ENCODE measurements around the gene CST9L. TPM values are rescaled to one million over a fixed set of nuclear protein-coding genes. Genes with fewer than 3 reads are reported as not detected.

The CST9L gene
- total and polyA plus RNA-seq, 10 of the 15 experiments (the other 5 are each of a cell fraction or from before 2014, with no cell fraction given) = not detected

DNA sequence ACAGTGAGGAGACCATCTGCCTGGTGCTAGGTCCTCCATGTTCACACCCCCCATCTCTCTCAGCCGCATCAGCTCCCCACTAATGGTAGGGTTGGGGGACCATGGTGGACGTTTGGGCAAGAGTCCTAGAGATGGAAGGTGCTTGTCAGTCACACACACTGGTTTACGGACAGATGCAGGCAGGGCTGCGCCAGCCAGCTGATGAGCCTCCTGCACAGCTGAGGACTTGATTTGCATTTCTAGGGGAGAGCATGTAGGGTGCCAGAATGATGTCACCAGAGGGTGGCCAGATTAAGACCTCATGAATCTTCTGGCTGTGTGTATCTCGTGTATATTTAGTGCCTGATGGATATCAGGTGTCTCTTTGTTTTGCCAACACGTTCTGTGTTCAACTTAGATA lies 48.7 kb downstream of the CST9L start:
- CTCF ChIA-PET = no interaction called here
- Histone ChIP-seq H3K9me3 (replicated peaks; ENCODE audit: control insufficient read depth, insufficient read depth, low read length) (peaks cover 1% of the 10 kb centered on the region; the same call in 2 of the 3 replicates), H3K27ac (ENCODE audit: control insufficient read depth, insufficient read depth) (no peak overlapping the region), H3K36me3 (ENCODE audit: control insufficient read depth in 2 of 2, insufficient read depth in 2 of 2, low read length in 1 of 2) (no peaks in the 10 kb centered on the region), H3K79me2 (ENCODE audit: control insufficient read depth, insufficient read depth, low read length) (no peaks in the 10 kb centered on the region), H3K4me2 (ENCODE audit: control insufficient read depth, insufficient read depth) (no peak overlapping the region), H4K20me1 (ENCODE audit: control insufficient read depth, insufficient read depth) (no peaks in the 10 kb centered on the region), H3K27me3 (replicated peaks in 1 of 2; ENCODE audit: control insufficient read depth in 2 of 2, insufficient read depth in 2 of 2, low read length in 1 of 2) (no peaks in the 10 kb centered on the region; a peak in 2 of 4 replicates), H2AFZ (ENCODE audit: control insufficient read depth, low read depth, low read length) (no peak overlapping the region), H3K9ac (ENCODE audit: control insufficient read depth, insufficient read depth, low read length) (no peak overlapping the region), H3K4me1 (ENCODE audit: control insufficient read depth, insufficient read depth, low read length) (no peaks in the 10 kb centered on the region), H3K4me3 (no peak overlapping the region)
- SMC1A ChIA-PET (ENCODE audit: uncharacterized antibody, unreplicated experiment) = no interaction called here
- TF ChIP-seq ATF7 (IDR thresholded peaks at IDR 0.05; ENCODE audit: low read depth) = no peak
- TF ChIP-seq NR2C2 (IDR thresholded peaks at IDR 0.05; ENCODE audit: borderline replicate concordance, control insufficient read depth, insufficient read length, low read depth) = no peak
- no peak for TF ChIP-seq JUNB (IDR thresholded peaks at IDR 0.05)
- no peak for TF ChIP-seq CREB1 (IDR thresholded peaks at IDR 0.05; ENCODE audit: low read depth)
- no peak for TF ChIP-seq POLR2AphosphoS2 (IDR thresholded peaks at IDR 0.05; ENCODE audit: low read depth, low read length)
- no peak for TF ChIP-seq FOXK2 (IDR thresholded peaks at IDR 0.05)
- TF ChIP-seq, protein P1, sequence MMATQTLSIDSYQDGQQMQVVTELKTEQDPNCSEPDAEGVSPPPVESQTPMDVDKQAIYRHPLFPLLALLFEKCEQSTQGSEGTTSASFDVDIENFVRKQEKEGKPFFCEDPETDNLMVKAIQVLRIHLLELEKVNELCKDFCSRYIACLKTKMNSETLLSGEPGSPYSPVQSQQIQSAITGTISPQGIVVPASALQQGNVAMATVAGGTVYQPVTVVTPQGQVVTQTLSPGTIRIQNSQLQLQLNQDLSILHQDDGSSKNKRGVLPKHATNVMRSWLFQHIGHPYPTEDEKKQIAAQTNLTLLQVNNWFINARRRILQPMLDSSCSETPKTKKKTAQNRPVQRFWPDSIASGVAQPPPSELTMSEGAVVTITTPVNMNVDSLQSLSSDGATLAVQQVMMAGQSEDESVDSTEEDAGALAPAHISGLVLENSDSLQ (IDR thresholded peaks at IDR 0.05) = no peak
- no peak for TF ChIP-seq MTA3 (IDR thresholded peaks at IDR 0.05; ENCODE audit: borderline replicate concordance, low read length)
- TF ChIP-seq EZH2 (IDR thresholded peaks at IDR 0.05; ENCODE audit: borderline replicate concordance, control insufficient read depth, low read depth, low read length) = no peak
- TF ChIP-seq, protein P2, sequence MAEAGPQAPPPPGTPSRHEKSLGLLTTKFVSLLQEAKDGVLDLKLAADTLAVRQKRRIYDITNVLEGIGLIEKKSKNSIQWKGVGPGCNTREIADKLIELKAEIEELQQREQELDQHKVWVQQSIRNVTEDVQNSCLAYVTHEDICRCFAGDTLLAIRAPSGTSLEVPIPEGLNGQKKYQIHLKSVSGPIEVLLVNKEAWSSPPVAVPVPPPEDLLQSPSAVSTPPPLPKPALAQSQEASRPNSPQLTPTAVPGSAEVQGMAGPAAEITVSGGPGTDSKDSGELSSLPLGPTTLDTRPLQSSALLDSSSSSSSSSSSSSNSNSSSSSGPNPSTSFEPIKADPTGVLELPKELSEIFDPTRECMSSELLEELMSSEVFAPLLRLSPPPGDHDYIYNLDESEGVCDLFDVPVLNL (IDR thresholded peaks at IDR 0.05; ENCODE audit: low read depth, low read length) = no peak
- TF ChIP-seq ZBED1 (IDR thresholded peaks at IDR 0.05; ENCODE audit: borderline replicate concordance) = no peak
- TF ChIP-seq STAT1 (conservative IDR thresholded peaks at IDR 0.05) = no peak
- TF ChIP-seq, protein P3, sequence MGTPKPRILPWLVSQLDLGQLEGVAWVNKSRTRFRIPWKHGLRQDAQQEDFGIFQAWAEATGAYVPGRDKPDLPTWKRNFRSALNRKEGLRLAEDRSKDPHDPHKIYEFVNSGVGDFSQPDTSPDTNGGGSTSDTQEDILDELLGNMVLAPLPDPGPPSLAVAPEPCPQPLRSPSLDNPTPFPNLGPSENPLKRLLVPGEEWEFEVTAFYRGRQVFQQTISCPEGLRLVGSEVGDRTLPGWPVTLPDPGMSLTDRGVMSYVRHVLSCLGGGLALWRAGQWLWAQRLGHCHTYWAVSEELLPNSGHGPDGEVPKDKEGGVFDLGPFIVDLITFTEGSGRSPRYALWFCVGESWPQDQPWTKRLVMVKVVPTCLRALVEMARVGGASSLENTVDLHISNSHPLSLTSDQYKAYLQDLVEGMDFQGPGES (IDR thresholded peaks at IDR 0.05) = no peak
- TF ChIP-seq CHD2 (IDR thresholded peaks at IDR 0.05; ENCODE audit: borderline replicate concordance, low read depth, low read length) = no peak
- DNase-seq (ENCODE audit: low read depth, low spot score) = no peak
- POLR2A ChIA-PET = no interaction called here
- RAD21 ChIA-PET (ENCODE audit: unreplicated experiment) = no interaction called here
- WGBS (ENCODE audit: insufficient coverage, insufficient replicate concordance, low lambda C conversion rate, missing lambda C conversion rate) = 41% methylated on average over 6 of the region's 6 CpGs
- no peak for FAIRE-seq
- ATAC-seq = no peak
- in situ Hi-C loops (cut with MboI) (no loop called here), intact Hi-C loops (cut with micrococcal nuclease; ENCODE audit: unreplicated experiment) (no loop called here)
- no TSS peak for BruUV-seq (replicated peaks)
